ENCODE data around the gene FOXA2. TPM values are rescaled to one million over a fixed set of nuclear protein-coding genes. Genes with fewer than 3 reads are reported as not detected.

The FOXA2 gene
- total RNA-seq (2012; rRNA removed): not detected in 2 replicates

DNA sequence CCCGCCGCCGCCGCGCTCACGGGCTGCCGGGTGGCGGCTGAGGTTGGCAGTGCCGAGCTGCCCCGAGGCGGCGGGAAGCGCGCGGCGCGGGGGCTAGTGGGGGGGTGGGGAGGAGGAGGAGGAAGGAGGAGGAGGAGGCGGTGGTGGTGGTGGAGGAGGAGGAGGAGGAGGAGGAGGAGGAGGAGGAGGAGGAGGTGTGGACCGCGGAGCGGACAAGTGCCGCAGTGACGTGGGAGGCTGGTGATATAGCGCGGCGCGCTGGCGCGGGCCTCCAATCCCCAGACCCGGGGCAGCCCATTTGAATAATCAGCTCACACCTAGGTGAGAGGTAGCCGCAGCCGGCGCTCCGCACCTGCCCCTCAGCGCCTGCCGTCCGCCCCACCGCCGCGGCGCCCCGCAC, at the start of gene FOXA2:
Gene FOXA2 (minus strand): TSS at position 51 of the 400 bp plus-strand sequence. CDS start 294 bp downstream, outside the sequence.
- Histone ChIP-seq H3K9me3 (replicated peaks; ENCODE audit: low read length) (peaks cover 4% of the 10 kb centered on the region), H3K4me1 (ENCODE audit: control insufficient read depth, insufficient read depth, low read length) (peaks cover 7% of the 10 kb centered on the region), H3K36me3 (ENCODE audit: insufficient read depth, low read length) (no peaks in the 10 kb centered on the region), H3K27me3 (ENCODE audit: control insufficient read depth, insufficient read depth, low read length) (peaks cover 89% of the 10 kb centered on the region), H3K9ac (ENCODE audit: low read depth, low read length) (no peak within 1 kb of the TSS), H3K4me2 (ENCODE audit: low read length) (peak within 1 kb of the TSS; percentile 63), H3K4me3 (ENCODE audit: low read length) (peak within 1 kb of the TSS; percentile 50)

DNA sequence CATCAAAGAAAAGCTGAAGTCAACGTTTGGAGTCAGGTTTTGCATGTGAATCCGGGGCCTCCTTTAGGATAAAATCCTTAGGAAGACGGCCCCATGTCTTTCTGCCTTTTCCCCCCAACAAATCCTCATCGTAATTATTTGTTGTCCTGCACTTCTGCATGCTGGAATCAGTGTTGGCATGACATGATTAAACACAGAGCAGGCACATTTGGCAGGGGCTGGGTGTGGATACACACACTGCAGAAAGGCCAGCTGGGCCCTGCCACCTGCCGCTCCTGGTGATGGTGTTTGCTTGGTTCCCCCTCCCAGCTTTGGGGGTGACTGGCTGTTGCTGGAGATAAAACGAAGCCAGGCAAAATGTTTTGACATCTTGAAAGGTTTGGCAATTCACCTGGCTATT, 46.3 kb upstream of the FOXA2 start:
- peaks cover 19% of the 10 kb centered on the region for H3K27me3 ChIP-seq (ENCODE audit: control insufficient read depth, insufficient read depth, low read length)
- H3K4me2 ChIP-seq (ENCODE audit: low read length): no peak overlapping the region
- H3K4me1 ChIP-seq (ENCODE audit: control insufficient read depth, insufficient read depth, low read length): no peaks in the 10 kb centered on the region
- no peak overlapping the region for H3K9ac ChIP-seq (ENCODE audit: low read depth, low read length)
- no peaks in the 10 kb centered on the region for H3K9me3 ChIP-seq (replicated peaks; ENCODE audit: low read length)
- H3K36me3 ChIP-seq (ENCODE audit: insufficient read depth, low read length): no peaks in the 10 kb centered on the region
- no peak overlapping the region for H3K4me3 ChIP-seq (ENCODE audit: low read length)

DNA sequence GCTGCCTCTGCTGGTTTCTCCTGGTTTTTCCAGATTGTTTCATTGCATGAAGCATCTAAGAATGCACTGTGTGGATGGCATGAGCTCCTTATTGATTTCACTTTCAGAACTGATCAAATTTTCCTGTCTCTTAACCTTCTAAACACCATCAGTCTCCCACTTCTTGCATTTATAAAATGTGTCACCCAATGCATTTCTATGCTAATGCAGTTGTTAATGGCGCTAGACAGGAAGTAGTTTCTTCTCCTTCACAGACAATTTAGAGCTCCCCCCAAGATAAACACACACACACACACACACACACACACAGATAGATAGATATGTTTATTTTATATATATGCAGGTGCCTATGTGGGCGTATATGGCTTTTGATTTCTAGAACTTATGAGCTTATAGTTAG, 45.6 kb upstream of the FOXA2 start:
- Histone ChIP-seq H3K9me3 (replicated peaks; ENCODE audit: low read length) (no peaks in the 10 kb centered on the region), H3K9ac (ENCODE audit: low read depth, low read length) (no peak overlapping the region), H3K4me1 (ENCODE audit: control insufficient read depth, insufficient read depth, low read length) (no peaks in the 10 kb centered on the region), H3K4me3 (ENCODE audit: low read length) (no peak overlapping the region), H3K27me3 (ENCODE audit: control insufficient read depth, insufficient read depth, low read length) (peaks cover 19% of the 10 kb centered on the region), H3K4me2 (ENCODE audit: low read length) (no peak overlapping the region), H3K36me3 (ENCODE audit: insufficient read depth, low read length) (no peaks in the 10 kb centered on the region)

DNA sequence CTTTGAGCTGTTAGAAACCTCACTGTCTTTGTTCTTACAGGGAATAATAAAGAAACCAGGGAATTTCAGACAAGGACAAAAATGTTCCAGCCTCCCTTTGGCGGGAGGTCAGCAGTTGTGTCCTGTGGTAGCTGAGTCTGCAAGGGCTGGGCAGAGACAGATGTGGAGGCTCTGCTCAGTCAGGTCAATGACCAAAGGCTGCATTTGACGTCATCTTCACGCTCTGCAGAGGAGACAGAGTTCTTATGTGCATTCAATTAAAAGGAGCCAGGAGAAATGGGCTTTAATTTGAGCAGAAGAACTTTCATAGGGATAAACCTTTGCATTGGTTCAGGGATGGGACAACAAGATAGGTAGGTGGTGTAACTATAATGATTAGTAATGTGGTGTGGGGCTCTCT, 45.1 kb upstream of the FOXA2 start:
- H3K4me2 ChIP-seq (ENCODE audit: low read length): no peak overlapping the region
- no peak overlapping the region for H3K9ac ChIP-seq (ENCODE audit: low read depth, low read length)
- no peaks in the 10 kb centered on the region for H3K36me3 ChIP-seq (ENCODE audit: insufficient read depth, low read length)
- H3K27me3 ChIP-seq (ENCODE audit: control insufficient read depth, insufficient read depth, low read length): peaks cover 15% of the 10 kb centered on the region
- no peaks in the 10 kb centered on the region for H3K4me1 ChIP-seq (ENCODE audit: control insufficient read depth, insufficient read depth, low read length)
- no peak overlapping the region for H3K4me3 ChIP-seq (ENCODE audit: low read length)
- H3K9me3 ChIP-seq (replicated peaks; ENCODE audit: low read length): no peaks in the 10 kb centered on the region

DNA sequence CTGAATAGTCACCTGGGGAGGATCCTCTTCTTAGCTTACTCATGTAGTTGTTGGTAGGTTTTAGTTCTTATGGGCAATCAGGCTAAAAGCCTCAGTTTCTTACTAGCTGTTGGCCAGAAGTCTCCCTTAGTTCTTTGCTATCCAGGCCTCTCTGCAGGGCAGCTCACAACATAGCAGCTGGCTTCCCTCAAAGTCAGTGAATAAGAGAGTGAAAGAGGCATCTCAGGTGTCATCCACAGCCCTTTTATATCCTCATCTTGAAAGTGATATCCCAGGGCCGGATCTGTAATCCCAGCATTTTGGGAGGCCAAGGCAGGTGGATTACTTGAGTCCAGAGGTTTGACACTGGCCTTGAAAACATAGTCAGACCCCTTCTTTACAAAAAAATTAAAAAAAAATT, 42.1 kb upstream of the FOXA2 start:
- Histone ChIP-seq H3K27me3 (ENCODE audit: control insufficient read depth, insufficient read depth, low read length) (peaks cover 5% of the 10 kb centered on the region), H3K36me3 (ENCODE audit: insufficient read depth, low read length) (no peaks in the 10 kb centered on the region), H3K9me3 (replicated peaks; ENCODE audit: low read length) (no peaks in the 10 kb centered on the region), H3K4me1 (ENCODE audit: control insufficient read depth, insufficient read depth, low read length) (no peaks in the 10 kb centered on the region), H3K4me3 (ENCODE audit: low read length) (no peak overlapping the region), H3K9ac (ENCODE audit: low read depth, low read length) (no peak overlapping the region), H3K4me2 (ENCODE audit: low read length) (no peak overlapping the region)

DNA sequence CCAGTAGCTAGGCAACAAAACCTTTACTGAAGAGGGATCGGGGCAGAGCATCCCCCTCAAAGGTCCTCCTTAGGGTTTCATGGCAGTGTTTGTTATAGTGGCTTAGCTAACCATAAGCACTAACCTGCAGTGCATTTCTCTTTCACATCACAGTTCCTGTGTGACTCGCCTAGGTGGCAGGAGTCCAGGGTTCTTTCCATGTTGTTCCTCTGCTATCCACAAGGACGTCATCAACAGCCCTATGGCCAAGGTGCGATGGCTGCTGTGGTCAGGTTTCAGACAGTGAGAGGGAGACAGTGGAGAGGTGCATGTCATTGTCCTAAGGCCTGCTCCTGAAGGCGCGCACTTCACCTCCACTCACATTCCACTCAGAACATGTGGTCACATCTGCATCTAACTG, 38.8 kb upstream of the FOXA2 start:
- Histone ChIP-seq H3K4me2 (ENCODE audit: low read length) (no peak overlapping the region), H3K9ac (ENCODE audit: low read depth, low read length) (no peak overlapping the region), H3K4me1 (ENCODE audit: control insufficient read depth, insufficient read depth, low read length) (no peaks in the 10 kb centered on the region), H3K9me3 (replicated peaks; ENCODE audit: low read length) (no peaks in the 10 kb centered on the region), H3K36me3 (ENCODE audit: insufficient read depth, low read length) (no peaks in the 10 kb centered on the region), H3K27me3 (ENCODE audit: control insufficient read depth, insufficient read depth, low read length) (no peaks in the 10 kb centered on the region), H3K4me3 (ENCODE audit: low read length) (no peak overlapping the region)

DNA sequence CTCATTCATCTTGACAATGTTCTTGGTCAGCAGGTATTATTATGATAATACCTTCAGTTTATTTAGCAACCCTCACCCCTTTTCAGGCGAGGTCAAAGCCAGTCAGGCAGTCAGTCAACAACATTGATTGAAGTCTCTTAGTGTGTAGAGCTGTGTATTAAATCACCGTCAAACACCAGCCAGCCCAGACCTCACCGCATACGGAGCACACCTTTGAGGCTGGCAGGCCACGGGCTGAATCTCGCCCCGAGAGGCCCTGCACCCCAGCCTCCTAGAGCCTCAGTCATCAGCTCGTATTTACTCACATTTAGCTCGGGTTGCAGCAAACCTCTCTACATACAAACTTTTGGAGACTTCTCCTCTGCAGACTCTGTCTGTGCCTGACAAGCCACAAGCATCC, 36.0 kb upstream of the FOXA2 start:
- Histone ChIP-seq H3K9me3 (replicated peaks; ENCODE audit: low read length) (no peaks in the 10 kb centered on the region), H3K4me3 (ENCODE audit: low read length) (no peak overlapping the region), H3K4me2 (ENCODE audit: low read length) (no peak overlapping the region), H3K4me1 (ENCODE audit: control insufficient read depth, insufficient read depth, low read length) (no peaks in the 10 kb centered on the region), H3K27me3 (ENCODE audit: control insufficient read depth, insufficient read depth, low read length) (no peaks in the 10 kb centered on the region), H3K36me3 (ENCODE audit: insufficient read depth, low read length) (no peaks in the 10 kb centered on the region), H3K9ac (ENCODE audit: low read depth, low read length) (no peak overlapping the region)

DNA sequence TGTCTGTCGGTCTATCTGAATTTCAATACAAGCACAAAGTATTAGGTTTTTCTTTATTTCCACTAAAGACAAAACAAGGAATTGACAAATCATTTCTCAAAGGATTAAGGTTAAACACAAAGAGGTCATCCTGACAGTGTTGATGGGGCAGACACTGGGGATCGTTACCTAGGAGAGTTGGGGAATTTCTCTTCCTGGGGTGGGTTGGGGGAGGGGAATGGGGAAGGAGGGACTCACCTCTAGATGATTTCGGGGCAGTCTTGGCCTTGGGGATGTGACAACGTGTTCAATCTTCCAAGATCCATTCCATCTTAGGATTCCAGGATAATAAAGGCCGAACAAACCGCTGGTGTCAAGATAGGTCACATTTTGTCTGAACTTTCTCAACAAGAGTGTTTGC, 35.4 kb upstream of the FOXA2 start:
- H3K36me3 ChIP-seq (ENCODE audit: insufficient read depth, low read length): no peaks in the 10 kb centered on the region
- H3K4me3 ChIP-seq (ENCODE audit: low read length): no peak overlapping the region
- H3K27me3 ChIP-seq (ENCODE audit: control insufficient read depth, insufficient read depth, low read length): no peaks in the 10 kb centered on the region
- H3K9ac ChIP-seq (ENCODE audit: low read depth, low read length): no peak overlapping the region
- H3K4me1 ChIP-seq (ENCODE audit: control insufficient read depth, insufficient read depth, low read length): no peaks in the 10 kb centered on the region
- no peak overlapping the region for H3K4me2 ChIP-seq (ENCODE audit: low read length)
- H3K9me3 ChIP-seq (replicated peaks; ENCODE audit: low read length): no peaks in the 10 kb centered on the region

DNA sequence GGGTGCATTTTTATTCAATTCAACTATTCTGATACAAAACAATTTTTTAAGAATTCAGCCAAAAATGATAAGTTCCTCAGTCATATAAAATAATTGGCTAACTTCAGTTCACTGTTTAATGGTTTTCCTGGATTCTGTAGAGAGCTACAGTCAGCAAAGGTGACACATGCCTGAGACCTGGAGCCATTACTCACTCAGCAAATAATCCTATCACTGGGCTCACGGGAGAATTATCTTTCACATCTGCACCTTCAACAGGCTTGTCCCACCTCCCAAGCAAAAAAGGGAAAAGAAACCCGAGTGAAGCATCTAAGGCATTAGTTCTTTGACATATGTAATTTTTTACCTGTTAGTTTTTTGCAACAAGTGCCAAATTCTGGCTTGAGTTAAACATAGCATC, 34.9 kb upstream of the FOXA2 start:
- Histone ChIP-seq H3K4me2 (ENCODE audit: low read length) (no peak overlapping the region), H3K9ac (ENCODE audit: low read depth, low read length) (no peak overlapping the region), H3K36me3 (ENCODE audit: insufficient read depth, low read length) (no peaks in the 10 kb centered on the region), H3K27me3 (ENCODE audit: control insufficient read depth, insufficient read depth, low read length) (no peaks in the 10 kb centered on the region), H3K4me1 (ENCODE audit: control insufficient read depth, insufficient read depth, low read length) (no peaks in the 10 kb centered on the region), H3K9me3 (replicated peaks; ENCODE audit: low read length) (no peaks in the 10 kb centered on the region), H3K4me3 (ENCODE audit: low read length) (no peak overlapping the region)

DNA sequence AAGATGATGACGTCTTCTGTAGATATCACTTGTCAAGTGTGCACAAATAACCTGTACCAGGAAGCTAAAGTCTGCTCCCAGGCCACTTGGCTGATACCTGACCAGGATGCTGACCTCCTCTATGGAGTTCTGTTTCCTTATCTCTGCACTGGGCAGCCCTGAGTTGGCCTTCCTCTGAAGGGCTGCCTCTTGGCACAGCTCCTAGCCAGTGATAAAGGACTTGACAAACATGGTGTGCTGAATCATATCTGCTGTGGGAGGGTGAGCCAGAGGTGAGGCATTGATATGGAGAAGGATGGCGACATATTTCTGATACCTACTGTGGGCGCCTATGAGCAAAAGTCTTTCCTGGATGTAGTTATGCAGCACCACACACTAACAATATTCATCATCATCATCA, 32.8 kb upstream of the FOXA2 start:
- Histone ChIP-seq H3K9me3 (replicated peaks; ENCODE audit: low read length) (no peaks in the 10 kb centered on the region), H3K4me1 (ENCODE audit: control insufficient read depth, insufficient read depth, low read length) (no peaks in the 10 kb centered on the region), H3K9ac (ENCODE audit: low read depth, low read length) (no peak overlapping the region), H3K36me3 (ENCODE audit: insufficient read depth, low read length) (no peaks in the 10 kb centered on the region), H3K4me3 (ENCODE audit: low read length) (no peak overlapping the region), H3K27me3 (ENCODE audit: control insufficient read depth, insufficient read depth, low read length) (peaks cover 14% of the 10 kb centered on the region), H3K4me2 (ENCODE audit: low read length) (no peak overlapping the region)

DNA sequence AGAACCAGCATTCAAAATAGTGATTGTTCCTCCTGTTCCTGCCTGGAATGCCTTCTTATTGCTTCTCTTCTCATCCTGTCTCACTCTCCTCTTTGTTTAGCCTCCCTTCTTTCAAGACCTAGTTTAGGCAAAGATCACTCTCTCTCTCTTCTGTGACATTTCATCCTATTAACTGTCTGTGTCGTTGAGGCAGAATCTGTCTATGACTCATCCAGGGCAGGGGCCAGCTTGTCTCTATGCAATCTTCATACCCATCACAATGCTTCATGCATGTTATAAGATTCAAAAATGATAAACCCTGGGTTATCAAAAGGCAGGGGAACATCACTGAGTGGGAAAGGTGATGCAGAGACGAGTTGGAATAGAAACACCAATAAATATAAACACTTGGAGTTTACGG, 32.2 kb upstream of the FOXA2 start:
- Histone ChIP-seq H3K4me3 (ENCODE audit: low read length) (no peak overlapping the region), H3K9ac (ENCODE audit: low read depth, low read length) (no peak overlapping the region), H3K27me3 (ENCODE audit: control insufficient read depth, insufficient read depth, low read length) (peaks cover 14% of the 10 kb centered on the region), H3K9me3 (replicated peaks; ENCODE audit: low read length) (no peaks in the 10 kb centered on the region), H3K4me1 (ENCODE audit: control insufficient read depth, insufficient read depth, low read length) (no peaks in the 10 kb centered on the region), H3K4me2 (ENCODE audit: low read length) (no peak overlapping the region), H3K36me3 (ENCODE audit: insufficient read depth, low read length) (no peaks in the 10 kb centered on the region)

DNA sequence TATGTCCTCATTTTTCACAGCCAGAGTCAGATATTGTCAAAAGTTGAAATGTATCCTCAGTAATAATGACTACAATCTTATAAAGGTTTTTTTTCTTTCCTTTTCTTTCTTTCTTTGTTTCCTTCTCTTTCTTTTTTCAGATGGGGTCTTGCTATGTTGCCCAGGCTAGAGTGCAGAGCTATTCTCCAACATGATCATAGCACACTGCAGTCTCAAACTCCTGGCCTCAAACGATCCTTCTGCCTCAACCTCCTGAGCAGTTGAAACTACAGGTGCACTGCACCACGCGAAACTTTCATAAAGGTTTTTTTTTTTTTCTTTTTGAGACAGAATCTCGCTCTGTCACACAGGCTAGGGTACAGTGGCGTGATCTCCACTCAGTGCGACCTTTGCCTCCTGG, 31.1 kb upstream of the FOXA2 start:
- Histone ChIP-seq H3K9me3 (replicated peaks; ENCODE audit: low read length) (no peaks in the 10 kb centered on the region), H3K36me3 (ENCODE audit: insufficient read depth, low read length) (no peaks in the 10 kb centered on the region), H3K4me3 (ENCODE audit: low read length) (no peak overlapping the region), H3K4me1 (ENCODE audit: control insufficient read depth, insufficient read depth, low read length) (no peaks in the 10 kb centered on the region), H3K9ac (ENCODE audit: low read depth, low read length) (no peak overlapping the region), H3K4me2 (ENCODE audit: low read length) (no peak overlapping the region), H3K27me3 (ENCODE audit: control insufficient read depth, insufficient read depth, low read length) (peaks cover 14% of the 10 kb centered on the region)
